ENCODE measurements around the gene NAP1L4. TPM values are rescaled to one million over a fixed set of nuclear protein-coding genes. Genes with fewer than 3 reads are reported as not detected.

Gene NAP1L4
- total RNA-seq, 2 experiments from 2014 or later: 287 to 300 TPM

DNA sequence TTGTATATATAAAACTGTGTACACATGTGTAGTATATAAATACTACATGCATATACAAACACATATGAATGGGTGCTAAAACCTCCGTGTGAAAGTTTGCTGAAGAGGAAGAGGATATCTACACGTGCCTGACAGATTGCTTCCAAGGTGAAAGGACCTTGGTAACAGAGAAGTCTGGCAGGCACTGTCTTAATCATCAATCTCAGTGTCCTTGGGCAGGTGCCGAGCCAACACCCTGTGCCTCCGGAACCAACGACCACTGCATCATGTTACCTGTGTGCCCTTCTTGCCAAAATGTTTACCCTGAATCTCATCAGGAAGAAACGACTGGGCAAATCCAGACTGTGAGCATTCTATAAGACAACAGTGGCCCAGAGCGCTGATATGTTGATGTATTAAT is 15.0 kb downstream of the NAP1L4 start:
- Mint-ChIP-seq H3K36me3 (ENCODE audit: low read depth) (peaks cover 68% of the 10 kb centered on the region), H3K27me3 (ENCODE audit: low read depth) (no peaks in the 10 kb centered on the region), H3K27ac (peak overlapping the region; percentile 12), H3K4me3 (no peak overlapping the region), H3K9me3 (ENCODE audit: insufficient read depth) (no peaks in the 10 kb centered on the region), H3K4me1 (ENCODE audit: low read depth) (peaks cover 47% of the 10 kb centered on the region)
- POLR2A ChIA-PET: interaction anchor here (2.5 kb wide), 1 partner anchor 38 kb away, joined by 14 read pairs; no protein-coding TSS in a partner anchor
- no peak for DNase-seq
- CTCF ChIA-PET: interaction anchor here (2.3 to 4.5 kb wide), 6 partner anchors 9 to 114 kb away, joined by 12 to 77 read pairs (median 14); no protein-coding TSS in a partner anchor
- ATAC-seq: no peak

DNA sequence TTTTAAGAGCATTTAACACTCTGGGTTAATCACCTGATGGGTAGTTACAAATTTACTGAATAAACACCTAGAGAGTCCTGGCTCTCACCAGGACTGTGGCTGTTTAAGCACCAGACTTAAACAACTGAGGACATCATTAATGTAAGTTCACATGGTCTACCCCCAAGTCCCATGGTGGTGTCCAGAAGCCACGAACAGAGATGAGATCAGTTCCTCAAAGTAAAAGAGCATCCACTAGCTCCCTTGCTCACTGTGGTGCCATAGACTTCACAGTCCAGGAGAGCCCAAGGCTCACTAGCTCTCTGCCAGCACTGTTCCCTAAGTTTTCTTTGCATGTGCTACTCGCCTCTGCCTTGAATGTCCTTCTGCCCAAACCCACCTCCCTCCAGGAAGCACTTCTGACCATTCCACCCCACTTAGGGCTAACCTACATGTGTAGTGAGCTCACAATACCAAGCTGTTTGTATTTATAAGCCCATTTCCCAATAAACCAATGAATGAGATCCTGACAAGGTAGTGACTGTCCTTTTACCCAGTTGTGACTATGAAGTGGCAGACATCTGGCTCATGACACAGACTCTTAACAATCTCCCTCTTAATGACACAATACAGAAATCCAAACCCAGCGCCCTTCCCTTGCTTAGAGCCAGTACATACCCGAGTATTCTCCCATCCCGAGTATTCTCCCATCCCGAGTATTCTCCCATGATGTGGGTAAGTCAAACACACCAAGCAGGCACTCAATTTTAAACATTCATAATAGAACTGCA is 15.7 kb downstream of the NAP1L4 start:
- H3K27ac Mint-ChIP-seq: peak overlapping the region; percentile 65
- DNase-seq (no peak), ATAC-seq (no peak)
- CTCF ChIA-PET: interaction anchor here (0.8 to 4.5 kb wide), 21 partner anchors 9 to 443 kb away, joined by 3 to 77 read pairs (median 8); no protein-coding TSS in a partner anchor
- H3K9me3 Mint-ChIP-seq (ENCODE audit: insufficient read depth): no peaks in the 10 kb centered on the region
- H3K36me3 Mint-ChIP-seq (ENCODE audit: low read depth): peaks cover 67% of the 10 kb centered on the region
- no peaks in the 10 kb centered on the region for H3K27me3 Mint-ChIP-seq (ENCODE audit: low read depth)
- H3K4me1 Mint-ChIP-seq (ENCODE audit: low read depth): peaks cover 40% of the 10 kb centered on the region
- POLR2A ChIA-PET: interaction anchor here (0.6 to 2.5 kb wide), 9 partner anchors 10 to 480 kb away, joined by 3 to 17 read pairs (median 4); no protein-coding TSS in a partner anchor
- H3K4me3 Mint-ChIP-seq: no peak overlapping the region

DNA sequence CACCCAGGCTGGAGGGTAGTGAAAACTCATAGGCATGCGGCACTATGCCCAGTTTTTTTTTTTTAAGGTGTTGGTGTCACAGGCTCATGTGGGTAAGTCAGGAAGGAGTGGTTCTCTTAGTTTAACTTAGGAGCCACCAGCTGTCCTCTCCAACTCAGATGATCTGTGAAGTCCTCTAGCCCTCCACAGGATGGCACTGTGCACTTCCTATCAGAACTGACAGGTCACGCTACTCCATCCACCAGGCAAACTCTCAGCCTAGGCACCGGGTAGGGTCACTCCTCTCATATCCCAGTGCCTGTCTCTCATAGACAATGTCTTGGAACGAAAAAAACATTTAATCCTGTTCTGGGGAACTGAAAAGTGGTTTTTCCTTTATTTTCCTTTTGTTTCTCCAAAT is 16.5 kb downstream of the NAP1L4 start:
- H3K4me3 Mint-ChIP-seq: no peak overlapping the region
- peak overlapping the region; percentile 43 for H3K27ac Mint-ChIP-seq
- H3K36me3 Mint-ChIP-seq (ENCODE audit: low read depth): peaks cover 76% of the 10 kb centered on the region
- ChIA-PET CTCF (interaction anchor here (0.6 to 4.5 kb wide), 25 partner anchors 8 to 443 kb away, joined by 3 to 77 read pairs (median 6); partner anchors contain the start of gene NAP1L4), POLR2A (interaction anchor here (0.6 to 2.5 kb wide), 10 partner anchors 14 to 479 kb away, joined by 3 to 17 read pairs (median 4); no protein-coding TSS in a partner anchor)
- no peaks in the 10 kb centered on the region for H3K9me3 Mint-ChIP-seq (ENCODE audit: insufficient read depth)
- DNase-seq (peak; percentile 70), ATAC-seq (peak; percentile 90)
- no peaks in the 10 kb centered on the region for H3K27me3 Mint-ChIP-seq (ENCODE audit: low read depth)
- peaks cover 36% of the 10 kb centered on the region for H3K4me1 Mint-ChIP-seq (ENCODE audit: low read depth)

DNA sequence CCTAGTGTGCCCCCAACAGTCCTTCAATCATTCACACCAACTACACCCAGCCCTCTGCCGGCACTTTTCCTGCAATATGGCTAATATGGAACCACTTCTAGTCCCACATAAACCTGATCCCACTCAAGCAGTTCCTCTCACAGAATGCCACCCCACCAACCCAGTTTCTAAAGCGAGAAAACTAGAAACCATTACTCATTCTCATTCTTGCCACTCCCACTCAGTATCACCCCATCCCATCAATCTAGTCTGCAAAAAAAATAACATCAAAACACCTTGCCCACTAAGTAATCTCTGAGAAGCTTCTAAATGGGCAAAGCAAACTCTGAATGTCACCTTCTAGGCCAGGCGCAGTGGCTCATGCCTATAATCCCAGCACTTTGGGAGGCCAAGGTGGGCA is 17.9 kb downstream of the NAP1L4 start:
- ATAC-seq: no peak
- no peak for DNase-seq
- CTCF ChIA-PET: interaction anchor here (0.9 to 4.5 kb wide), 9 partner anchors 9 to 118 kb away, joined by 4 to 77 read pairs (median 14); no protein-coding TSS in a partner anchor
- POLR2A ChIA-PET: interaction anchor here (0.6 to 2.5 kb wide), 3 partner anchors 15 to 47 kb away, joined by 3 to 17 read pairs (median 4); partner anchors contain the start of gene NAP1L4
- H3K9me3 Mint-ChIP-seq (ENCODE audit: insufficient read depth): no peaks in the 10 kb centered on the region
- peaks cover 86% of the 10 kb centered on the region for H3K36me3 Mint-ChIP-seq (ENCODE audit: low read depth)
- peaks cover 38% of the 10 kb centered on the region for H3K4me1 Mint-ChIP-seq (ENCODE audit: low read depth)
- peak overlapping the region; percentile 3 for H3K27ac Mint-ChIP-seq
- H3K4me3 Mint-ChIP-seq: no peak overlapping the region
- no peaks in the 10 kb centered on the region for H3K27me3 Mint-ChIP-seq (ENCODE audit: low read depth)

DNA sequence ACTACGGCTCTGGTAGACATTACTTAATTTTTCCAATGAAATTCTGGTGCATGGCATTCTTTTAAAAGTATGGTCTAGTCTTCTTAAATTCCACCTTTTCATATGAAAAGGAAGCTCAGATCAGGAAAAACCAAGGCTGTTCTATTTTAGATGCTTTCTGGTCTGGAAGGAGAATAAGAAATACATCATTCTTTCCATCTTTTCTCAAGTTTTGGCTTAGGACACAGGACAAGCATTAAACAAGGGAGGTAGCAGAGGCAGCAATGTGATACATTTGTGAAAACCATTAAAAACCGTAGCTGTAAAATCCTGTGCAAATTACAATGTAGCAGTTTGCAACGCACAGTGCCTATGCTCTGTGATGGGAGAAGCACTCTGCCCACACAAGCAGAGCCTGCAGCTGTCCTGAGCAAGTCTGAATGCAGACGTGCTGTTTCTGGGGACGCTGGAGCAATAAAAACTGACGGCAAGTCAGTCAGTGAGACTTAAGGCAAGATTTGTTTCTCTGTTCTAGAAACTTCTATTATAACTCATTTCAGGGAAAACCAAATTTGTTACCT is 23.7 kb downstream of the NAP1L4 start:
- Mint-ChIP-seq H3K36me3 (ENCODE audit: low read depth) (peaks cover 88% of the 10 kb centered on the region), H3K4me3 (no peak overlapping the region)
- ATAC-seq: no peak

DNA sequence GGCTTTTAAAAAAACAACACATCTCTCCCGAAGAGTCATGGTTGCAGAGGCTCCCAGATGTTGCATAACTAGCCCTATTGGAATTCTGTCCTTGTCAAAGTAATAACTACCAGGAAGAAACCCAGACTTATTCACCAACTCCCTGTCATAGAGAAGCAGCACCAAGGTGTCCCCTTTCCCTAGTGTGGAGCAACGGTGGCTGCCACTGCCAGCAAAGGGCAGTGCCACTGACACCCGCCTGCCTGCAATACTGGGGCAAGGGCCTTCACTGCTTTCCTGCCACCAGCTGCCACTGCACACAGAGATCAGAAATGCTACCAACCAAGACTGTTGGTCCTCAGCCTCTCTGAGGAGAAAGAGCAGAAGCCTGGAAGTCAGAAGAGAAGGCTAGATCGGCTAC is 27.3 kb downstream of the NAP1L4 start:
- Mint-ChIP-seq H3K4me3 (no peak overlapping the region), H3K9me3 (ENCODE audit: insufficient read depth) (no peaks in the 10 kb centered on the region), H3K27ac (no peak overlapping the region), H3K4me1 (ENCODE audit: low read depth) (peaks cover 29% of the 10 kb centered on the region), H3K36me3 (ENCODE audit: low read depth) (peaks cover 86% of the 10 kb centered on the region), H3K27me3 (ENCODE audit: low read depth) (no peaks in the 10 kb centered on the region)
- POLR2A ChIA-PET: interaction anchor here (0.8 to 2.1 kb wide), 2 partner anchors 25 to 56 kb away, joined by 3 to 5 read pairs; no protein-coding TSS in a partner anchor
- CTCF ChIA-PET: interaction anchor here (1.0 kb wide), 1 partner anchor 57 kb away, joined by 3 read pairs; no protein-coding TSS in a partner anchor
- ATAC-seq (no peak), DNase-seq (no peak)

More for the DNA sequence above, 23.7 kb downstream of the NAP1L4 start:
- H3K27ac Mint-ChIP-seq: no peak overlapping the region
- no peaks in the 10 kb centered on the region for H3K27me3 Mint-ChIP-seq (ENCODE audit: low read depth)
- CTCF ChIA-PET: interaction anchor here (0.9 to 2.0 kb wide), 3 partner anchors 8 to 53 kb away, joined by 3 to 12 read pairs (median 5); no protein-coding TSS in a partner anchor
- no peak for DNase-seq
- peaks cover 16% of the 10 kb centered on the region for H3K4me1 Mint-ChIP-seq (ENCODE audit: low read depth)
- POLR2A ChIA-PET: interaction anchor here (0.6 to 1.5 kb wide), 5 partner anchors 11 to 47 kb away, joined by 3 to 7 read pairs (median 3); no protein-coding TSS in a partner anchor
- H3K9me3 Mint-ChIP-seq (ENCODE audit: insufficient read depth): no peaks in the 10 kb centered on the region

DNA sequence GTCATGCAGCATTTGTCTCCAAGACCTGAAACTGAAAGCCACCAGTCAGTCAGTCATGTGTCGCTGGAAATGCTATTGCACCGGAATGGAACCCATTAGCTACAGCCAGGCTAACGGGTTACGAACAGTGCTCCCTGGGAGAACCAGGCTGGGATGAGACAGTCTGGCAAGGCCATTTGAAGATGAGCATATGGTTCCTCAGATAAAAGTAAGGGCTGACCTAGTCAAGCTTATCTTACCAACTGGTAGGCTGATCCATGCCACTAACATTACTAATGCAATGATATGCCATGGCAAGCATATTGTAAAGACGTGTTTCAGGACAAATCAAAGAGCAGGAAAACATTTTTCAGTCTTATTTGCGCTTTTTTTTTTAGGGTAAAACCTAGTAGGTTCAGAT is 28.4 kb downstream of the NAP1L4 start:
- Mint-ChIP-seq H3K4me3 (no peak overlapping the region), H3K9me3 (ENCODE audit: insufficient read depth) (no peaks in the 10 kb centered on the region), H3K27me3 (ENCODE audit: low read depth) (no peaks in the 10 kb centered on the region), H3K4me1 (ENCODE audit: low read depth) (peaks cover 30% of the 10 kb centered on the region), H3K27ac (no peak overlapping the region), H3K36me3 (ENCODE audit: low read depth) (peaks cover 88% of the 10 kb centered on the region)
- no peak for ATAC-seq
- ChIA-PET CTCF (interaction anchor here (1.1 kb wide), 1 partner anchor 58 kb away, joined by 3 read pairs; no protein-coding TSS in a partner anchor), POLR2A (interaction anchor here (1.4 kb wide), 1 partner anchor 10 kb away, joined by 3 read pairs; no protein-coding TSS in a partner anchor)
- DNase-seq: no peak

DNA sequence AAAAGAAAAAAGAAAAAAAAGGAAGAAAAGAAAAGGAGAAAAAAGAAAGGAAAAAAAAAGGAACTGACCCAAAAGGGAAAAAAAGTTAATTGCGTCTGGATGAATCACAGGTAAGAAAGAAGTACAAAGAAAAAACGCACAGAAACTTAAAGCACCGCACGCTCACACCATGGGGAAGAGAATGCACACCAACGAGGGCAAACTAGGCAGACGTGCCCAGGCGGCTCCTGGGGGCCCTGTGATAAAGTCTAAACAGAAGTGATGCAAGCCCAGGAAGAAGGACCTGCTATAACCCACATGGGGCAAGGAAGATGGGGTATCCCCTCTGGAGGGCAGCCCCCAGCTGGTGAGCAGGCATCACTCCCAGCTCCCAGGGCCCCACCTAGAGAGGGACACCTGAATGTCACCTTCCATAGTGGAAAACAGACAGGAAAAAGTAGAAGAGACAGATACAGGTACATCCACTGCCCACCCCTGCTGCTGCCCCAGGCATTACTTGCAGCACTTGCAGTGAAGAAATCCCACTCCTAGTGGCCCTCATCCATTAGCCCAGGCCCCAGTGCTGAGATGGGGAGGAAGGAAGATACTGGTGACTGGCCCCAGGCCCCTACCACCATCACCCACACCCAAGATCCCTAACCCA is 28.9 kb downstream of the NAP1L4 start:
- ChIA-PET POLR2A (interaction anchor here (1.4 kb wide), 1 partner anchor 9 kb away, joined by 3 read pairs; no protein-coding TSS in a partner anchor), CTCF (interaction anchor here (1.1 kb wide), 1 partner anchor 58 kb away, joined by 3 read pairs; no protein-coding TSS in a partner anchor)
- Mint-ChIP-seq H3K4me1 (ENCODE audit: low read depth) (peaks cover 26% of the 10 kb centered on the region), H3K9me3 (ENCODE audit: insufficient read depth) (no peaks in the 10 kb centered on the region), H3K4me3 (no peak overlapping the region), H3K27ac (peak overlapping the region; percentile 60), H3K27me3 (ENCODE audit: low read depth) (no peaks in the 10 kb centered on the region), H3K36me3 (ENCODE audit: low read depth) (peaks cover 89% of the 10 kb centered on the region)
- no peak for ATAC-seq
- DNase-seq: no peak

DNA sequence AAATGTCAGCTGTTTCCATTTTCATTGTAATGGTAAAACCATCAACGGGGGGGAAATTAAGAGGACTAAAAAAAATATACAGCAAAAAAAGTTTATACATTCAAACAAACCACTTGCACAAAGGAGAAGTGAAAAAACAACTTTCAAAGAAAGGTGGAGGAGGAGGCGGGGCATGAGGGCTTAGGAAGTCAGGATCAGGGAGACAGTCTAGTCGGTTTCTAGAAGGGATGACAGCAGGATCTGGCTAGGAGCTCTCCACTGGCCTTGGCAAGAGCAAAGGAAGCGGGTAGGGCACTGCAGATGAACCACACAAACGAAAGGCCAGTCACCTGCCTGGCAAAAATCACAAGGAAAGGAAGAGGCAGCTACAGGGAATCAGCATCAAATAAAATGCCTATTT is 31.0 kb downstream of the NAP1L4 start:
- ChIA-PET POLR2A (interaction anchor here (1.1 to 1.3 kb wide), 2 partner anchors 10 to 14 kb away, joined by 3 read pairs; no protein-coding TSS in a partner anchor), CTCF (interaction anchor here (1.1 to 2.4 kb wide), 3 partner anchors 9 to 60 kb away, joined by 3 to 12 read pairs (median 7); no protein-coding TSS in a partner anchor)
- H3K4me1 Mint-ChIP-seq (ENCODE audit: low read depth): peaks cover 28% of the 10 kb centered on the region
- H3K4me3 Mint-ChIP-seq: no peak overlapping the region
- no peaks in the 10 kb centered on the region for H3K9me3 Mint-ChIP-seq (ENCODE audit: insufficient read depth)
- peak overlapping the region; percentile 54 for H3K27ac Mint-ChIP-seq
- H3K36me3 Mint-ChIP-seq (ENCODE audit: low read depth): peaks cover 87% of the 10 kb centered on the region
- no peak for DNase-seq
- ATAC-seq: no peak
- H3K27me3 Mint-ChIP-seq (ENCODE audit: low read depth): no peaks in the 10 kb centered on the region

DNA sequence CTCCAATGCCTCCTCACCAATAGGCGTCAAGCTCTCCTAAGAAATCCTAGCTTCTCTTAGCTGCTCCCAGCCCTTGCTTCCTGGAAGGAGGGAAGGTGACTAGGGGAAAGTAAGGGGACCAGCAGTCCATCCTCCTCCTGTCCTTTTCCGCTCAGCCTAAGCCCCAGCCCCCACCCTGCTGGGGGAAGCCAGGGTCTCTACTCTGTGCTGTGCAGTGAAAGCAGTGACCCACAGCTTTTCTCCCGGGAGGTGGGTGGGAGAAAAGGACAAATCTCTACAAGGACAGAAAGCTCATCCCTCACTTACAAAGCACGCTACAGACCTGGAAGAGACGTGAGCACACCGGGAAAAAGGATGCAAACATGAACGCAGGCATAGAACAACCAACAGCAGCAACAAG is 32.0 kb downstream of the NAP1L4 start:
- ATAC-seq (no peak), DNase-seq (no peak)
- H3K4me1 Mint-ChIP-seq (ENCODE audit: low read depth): peaks cover 35% of the 10 kb centered on the region
- ChIA-PET POLR2A (interaction anchor here (1.3 to 1.9 kb wide), 2 partner anchors 10 to 86 kb away, joined by 3 to 4 read pairs; no protein-coding TSS in a partner anchor), CTCF (interaction anchor here (2.1 to 2.4 kb wide), 2 partner anchors 16 to 61 kb away, joined by 7 to 12 read pairs; no protein-coding TSS in a partner anchor)
- peaks cover 88% of the 10 kb centered on the region for H3K36me3 Mint-ChIP-seq (ENCODE audit: low read depth)
- H3K27me3 Mint-ChIP-seq (ENCODE audit: low read depth): no peaks in the 10 kb centered on the region
- no peak overlapping the region for H3K4me3 Mint-ChIP-seq
- H3K9me3 Mint-ChIP-seq (ENCODE audit: insufficient read depth): no peaks in the 10 kb centered on the region
- no peak overlapping the region for H3K27ac Mint-ChIP-seq

DNA sequence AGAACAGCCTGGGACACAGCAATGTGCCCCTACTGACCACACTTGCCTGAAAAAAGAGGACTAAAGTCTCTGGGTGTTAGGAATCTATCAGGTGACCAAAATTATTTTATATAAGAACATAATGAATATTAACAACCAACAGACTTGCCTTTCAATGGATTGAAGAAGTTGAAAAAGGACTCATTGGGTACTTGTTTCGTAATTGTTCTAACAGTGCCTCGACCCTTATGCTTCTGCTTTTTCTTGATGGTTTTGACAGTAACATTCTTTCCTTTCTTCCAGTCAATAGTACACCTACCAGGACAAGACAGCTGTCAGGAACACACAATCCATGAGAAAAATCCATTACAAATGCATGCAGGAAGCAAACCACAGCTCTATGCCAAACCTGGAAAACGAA is 33.9 kb downstream of the NAP1L4 start:
- no peaks in the 10 kb centered on the region for H3K27me3 Mint-ChIP-seq (ENCODE audit: low read depth)
- DNase-seq (no peak), ATAC-seq (no peak)
- H3K27ac Mint-ChIP-seq: peak overlapping the region; percentile 20
- H3K4me1 Mint-ChIP-seq (ENCODE audit: low read depth): peaks cover 39% of the 10 kb centered on the region
- POLR2A ChIA-PET: interaction anchor here (0.8 to 1.7 kb wide), 4 partner anchors 10 to 55 kb away, joined by 3 to 7 read pairs (median 3); no protein-coding TSS in a partner anchor
- H3K9me3 Mint-ChIP-seq (ENCODE audit: insufficient read depth): no peaks in the 10 kb centered on the region
- CTCF ChIA-PET: interaction anchor here (1.6 to 2.1 kb wide), 3 partner anchors 17 to 425 kb away, joined by 5 to 6 read pairs (median 6); no protein-coding TSS in a partner anchor
- peaks cover 85% of the 10 kb centered on the region for H3K36me3 Mint-ChIP-seq (ENCODE audit: low read depth)
- H3K4me3 Mint-ChIP-seq: no peak overlapping the region

All from activated CD8-positive, alpha-beta T cell treated with anti-CD3 and anti-CD28 coated beads, Interleukin-2, amount 10 ng/mL, durations not matched to agents 7 days and 5 days (primary cell).